HFFc6 (cell line): Measurements from ENCODE around the gene TIMMDC1. TPM values are rescaled to one million over a fixed set of nuclear protein-coding genes. Genes with fewer than 3 reads are reported as not detected.

Experiments
- DNase-seq: peaks from one replicate; pipeline ENCODE4 v3.0.0-alpha.2; 2018
- H3K27ac Mint-ChIP-seq: 2 replicates; pipeline ENCODE4 v1.8.0; 2020; ENCODE audit warnings: mild to moderate bottlenecking, mixed read lengths
- H3K27me3 Mint-ChIP-seq: 2 replicates; pipeline ENCODE4 v1.8.0; 2021; ENCODE audit warnings: mild to moderate bottlenecking, moderate library complexity, mixed read lengths; ENCODE audit not compliant: insufficient read depth
- H3K36me3 Mint-ChIP-seq: 2 replicates; pipeline ENCODE4 v1.8.0; 2021; ENCODE audit warnings: low read depth, mixed read lengths
- H3K4me1 Mint-ChIP-seq: 2 replicates; pipeline ENCODE4 v1.8.0; 2020; ENCODE audit warnings: low read depth, mixed read lengths
- H3K4me3 Mint-ChIP-seq: 2 replicates; pipeline ENCODE4 v1.8.0; 2020; ENCODE audit warnings: mild to moderate bottlenecking, moderate library complexity, mixed read lengths
- H3K9me3 Mint-ChIP-seq: 2 replicates; pipeline ENCODE4 v1.8.0; 2020; ENCODE audit warnings: mild to moderate bottlenecking, mixed read lengths
- CTCF ChIP-seq: fragments of 200-600 bp; sonication (generic); IDR thresholded peaks from 2 replicates; pipeline ENCODE4 v1.5.0; 2021; ENCODE audit warnings: antibody characterized with exemption, mild to moderate bottlenecking
- total RNA-seq, 6 experiments: library from RNA; stranded (reverse); fragmentation: NEBNext Ultra II Directional; extraction: Animal tissue kit (Norgen Biotek cat#: 25700); gene quantifications; 2 replicates in 1 of 6; 3 replicates in 5 of 6; pipeline ENCODE4 v1.2.3, GENCODE V29; 2021

The TIMMDC1 gene
- total RNA-seq, 6 experiments from 2014 or later = 111 to 125 (median 112) TPM

- H3K9me3 Mint-ChIP-seq = no peaks in the 10 kb centered on the region
- no peak for DNase-seq
These were observed 30.3 kb upstream of the TIMMDC1 start for GRCh38 chr3:119468041-119468440.

GRCh38 chr3:119469418-119470189 lies 28.7 kb upstream of the TIMMDC1 start:
- Mint-ChIP-seq H3K4me3 (peak overlapping the region; percentile 97), H3K4me1 (peaks cover 31% of the 10 kb centered on the region), H3K36me3 (0 out of 2 replicates have a peak, but pooled peaks cover 8% of the 10 kb centered on the region), H3K27ac (peak overlapping the region; percentile 76), H3K9me3 (no peaks in the 10 kb centered on the region), H3K27me3 (peaks cover 3% of the 10 kb centered on the region; the same call in 1 of the 2 replicates)
- no peak for TF ChIP-seq CTCF
- peak; percentile 29 for DNase-seq

More at GRCh38 chr3:119468041-119468440, 30.3 kb upstream of the TIMMDC1 start:
- peak overlapping the region; percentile 76 for H3K27ac Mint-ChIP-seq
- H3K27me3 Mint-ChIP-seq = peaks cover 4% of the 10 kb centered on the region
- peaks cover 39% of the 10 kb centered on the region for H3K4me1 Mint-ChIP-seq
- peaks cover 9% of the 10 kb centered on the region for H3K36me3 Mint-ChIP-seq
- peak overlapping the region; percentile 97 for H3K4me3 Mint-ChIP-seq
- TF ChIP-seq CTCF = no peak

- Mint-ChIP-seq H3K4me3 (no peak overlapping the region), H3K27ac (no peak overlapping the region), H3K27me3 (peaks cover 3% of the 10 kb centered on the region; the same call in 1 of the 2 replicates), H3K9me3 (no peaks in the 10 kb centered on the region), H3K36me3 (peaks cover 13% of the 10 kb centered on the region), H3K4me1 (peaks cover 31% of the 10 kb centered on the region)
- no peak for DNase-seq
- TF ChIP-seq CTCF = no peak
These were observed 27.5 kb upstream of the TIMMDC1 start for GRCh38 chr3:119470866-119471265.

- peaks cover 4% of the 10 kb centered on the region; the same call in 1 of the 2 replicates for H3K36me3 Mint-ChIP-seq
- TF ChIP-seq CTCF = no peak
- H3K4me3 Mint-ChIP-seq = no peak overlapping the region
- H3K4me1 Mint-ChIP-seq = peaks cover 6% of the 10 kb centered on the region; the same call in 1 of the 2 replicates
- no peak for DNase-seq
- H3K27ac Mint-ChIP-seq = peak overlapping the region; percentile 20
- H3K9me3 Mint-ChIP-seq = no peaks in the 10 kb centered on the region
- no peaks in the 10 kb centered on the region for H3K27me3 Mint-ChIP-seq
These were observed 17.3 kb upstream of the TIMMDC1 start for GRCh38 chr3:119481079-119481478.

GRCh38 chr3:119483101-119483500 lies 15.2 kb upstream of the TIMMDC1 start:
- Mint-ChIP-seq H3K4me3 (no peak overlapping the region), H3K36me3 (peaks cover 4% of the 10 kb centered on the region; the same call in 1 of the 2 replicates), H3K9me3 (no peaks in the 10 kb centered on the region), H3K27ac (no peak overlapping the region), H3K27me3 (no peaks in the 10 kb centered on the region), H3K4me1 (peaks cover 6% of the 10 kb centered on the region; the same call in 1 of the 2 replicates)
- no peak for DNase-seq
- TF ChIP-seq CTCF = no peak
